H1 (cell line): ENCODE results near the gene ZBTB8B. TPM values are rescaled to one million over a fixed set of nuclear protein-coding genes. Genes with fewer than 3 reads are reported as not detected.

Experiments
- BACH1 ChIP-seq: IDR thresholded peaks from 2 replicates; pipeline ENCODE4 v1.6.1; 2012; ENCODE audit warnings: low read length, improper control_type of control experiment
- CHD2 ChIP-seq: IDR thresholded peaks from 2 replicates; pipeline ENCODE4 v1.6.1; 2012; ENCODE audit warnings: low read length, improper control_type of control experiment
- KDM1A ChIP-seq: fragments of 200-600, 300-600 bp; sonication (generic); IDR thresholded peaks from 2 replicates; pipeline ENCODE4 v1.7.1; 2016; ENCODE audit warnings: mild to moderate bottlenecking, low read length, borderline replicate concordance
- SRF ChIP-seq: IDR thresholded peaks from 2 replicates; pipeline ENCODE4 v1.6.1; 2011; ENCODE audit warnings: mild to moderate bottlenecking, low read depth, low read length, moderate library complexity
- TAF7 ChIP-seq: optimal IDR thresholded peaks from 2 replicates; pipeline ENCODE3; 2011; ENCODE audit warnings: low read depth, mild to moderate bottlenecking, inconsistent platforms, low read length, moderate library complexity, borderline replicate concordance
- ZNF274 ChIP-seq: IDR thresholded peaks from 2 replicates; pipeline ENCODE4 v1.7.0; 2012; ENCODE audit warnings: low read length, borderline replicate concordance; ENCODE audit errors: extremely low read depth
- polyA plus RNA-seq, 7 experiments: library from polyadenylated mRNA; depleted of rRNA in 3 of 7; stranded (reverse) in 5 of 7; unstranded in 2 of 7; fragments of >200 nt in 5 of 7; fragments of 200-250 nt in 2 of 7; gene quantifications; 1 replicate in 5 of 7; 2 replicates in 1 of 7; 4 replicates in 1 of 7; pipeline versions ENCODE4 v1.2.1 to v1.2.3, GENCODE V29; 2011 to 2013; ENCODE audit warnings: missing spikeins in 2 of 7, mixed read lengths in 2 of 7
- total RNA-seq: library from RNA; stranded (reverse); fragmentation: NEBNext Ultra II Directional; extraction: Animal tissue kit (Norgen Biotek cat#: 25700); gene quantifications from 2 replicates; pipeline ENCODE4 v1.2.1, GENCODE V29; 2021

Gene ZBTB8B
- total and polyA plus RNA-seq, 2 of the 8 experiments (the other 6 are each of a cell fraction or from before 2014, with no cell fraction given): 1.3 to 3.7 TPM

- TF ChIP-seq KDM1A (no peak), ZNF274 (no peak), SRF (no peak), TAF7 (no peak), BACH1 (no peak), CHD2 (no peak)
Measured at GRCh38 chr1:32455958-32456357, 8.9 kb upstream of the ZBTB8B start (continued).
